Uterus (tissue), 4 donors: ENCODE results near the gene ARHGEF10L. TPM values are rescaled to one million over a fixed set of nuclear protein-coding genes. Genes with fewer than 3 reads are reported as not detected.

ENCODE experiments used
- DNase-seq, 2 donors: peaks; one replicate each; pipeline ENCODE4 v3.0.0-alpha.2; 2019 to 2020
- H3K27ac ChIP-seq, 2 donors: fragments of 200-600 bp; sonication (generic); 1 replicate in 1 of 2; 2 replicates in 1 of 2; pipeline ENCODE4 v1.5.1; 2016 to 2018
- H3K27me3 ChIP-seq, 2 donors: fragments of 200-600 bp; sonication (generic); one replicate each; pipeline ENCODE4 v1.5.1; 2018 to 2019; ENCODE audit warnings: control low read depth in 1 of 2
- H3K36me3 ChIP-seq, 2 donors: fragments of 200-600 bp; sonication (generic); one replicate each; pipeline ENCODE4 v1.5.1; 2019; ENCODE audit warnings: control low read depth in 1 of 2
- H3K4me1 ChIP-seq, 2 donors: fragments of 200-600 bp; sonication (generic); one replicate each; pipeline ENCODE4 v1.5.1; 2018 to 2019; ENCODE audit warnings: control low read depth in 1 of 2
- H3K4me3 ChIP-seq, 2 donors: fragments of 200-600 bp; sonication (generic); 1 replicate in 1 of 2; 2 replicates in 1 of 2; pipeline ENCODE4 v1.5.1; 2018 to 2019; ENCODE audit warnings: mild to moderate bottlenecking in 1 of 2
- H3K9me3 ChIP-seq, 2 donors: fragments of 200-600 bp; sonication (generic); one replicate each; pipeline ENCODE4 v1.5.1; 2019; ENCODE audit warnings: control low read depth in 1 of 2
- CTCF ChIP-seq, 4 experiments: fragments of 200-600 bp in 2 of 4; fragments of 450-650 bp in 2 of 4; sonication (generic) in 2 of 4; IDR thresholded peaks; one replicate each; pipeline ENCODE4 v1.5.1; 2016 to 2019; ENCODE audit warnings: antibody characterized with exemption in 4 of 4, mild to moderate bottlenecking in 2 of 4, moderate library complexity in 1 of 4
- POLR2A ChIP-seq, 2 donors: fragments of 450-650 bp; IDR thresholded peaks; one replicate each; pipeline ENCODE4 v1.6.1; 2016; ENCODE audit warnings: antibody characterized with exemption in 2 of 2, mild to moderate bottlenecking in 1 of 2, moderate library complexity in 1 of 2
- intact Hi-C: fragments of 100-400 bp; cut with DNase I; formaldehyde crosslinking; loops from one replicate; pipeline ENCODE4 v1.15.1; 2023; ENCODE audit warnings: low total_unique reads
- total RNA-seq, 4 donors: library from RNA; depleted of rRNA in 3 of 4; stranded (reverse); fragments of >200 nt in 3 of 4; gene quantifications; one replicate each; pipeline versions ENCODE4 v1.1.0 to v1.2.4, GENCODE V29; 2014 to 2023
- donor health status: DM: yes; HTN: yes; CAD: no.

Gene ARHGEF10L
- total RNA-seq, 4 donors from 2014 or later, result 5.6 to 61.9 (median 19.1) TPM

DNA sequence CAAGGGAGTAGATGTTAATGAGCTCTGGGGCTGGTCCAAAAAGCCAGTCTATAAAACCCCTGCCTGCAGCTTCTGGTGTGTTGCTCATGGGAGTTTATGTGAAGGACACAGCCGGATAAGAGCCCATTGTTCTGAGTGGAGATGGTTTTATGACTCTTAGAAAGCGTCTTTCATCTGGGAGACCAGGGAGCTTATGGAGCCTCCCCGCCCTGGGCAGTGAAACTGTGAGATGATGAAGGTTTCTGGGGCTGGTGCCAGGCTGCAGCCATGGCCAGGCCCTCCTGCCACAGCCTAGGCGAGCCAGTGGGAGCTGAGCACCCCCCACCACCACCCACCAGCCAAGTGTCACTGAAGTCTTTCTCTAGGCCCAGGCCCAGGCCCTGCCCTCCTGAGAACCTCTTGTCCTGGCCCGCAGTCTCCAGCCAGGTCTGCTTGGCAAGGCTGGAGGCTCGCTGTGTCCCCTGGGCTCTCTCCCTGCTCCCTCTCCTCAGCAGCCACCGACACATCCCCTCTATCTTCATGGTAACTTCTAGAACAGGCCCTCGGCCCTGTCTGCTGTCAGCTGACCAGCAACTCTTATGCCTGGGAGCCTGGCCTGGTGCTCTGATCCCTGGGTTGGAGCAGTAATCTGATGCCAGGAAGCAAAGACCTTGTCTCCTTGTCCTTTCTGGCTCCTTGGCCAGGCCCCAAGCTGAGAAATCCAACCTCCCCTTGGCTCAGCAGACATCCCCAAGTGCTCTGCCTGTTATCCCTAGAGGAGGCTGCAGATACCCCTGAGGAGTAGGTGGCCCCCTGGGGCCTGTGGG lies 7.6 kb upstream of the ARHGEF10L start:
- Histone ChIP-seq H3K27ac (peak overlapping the region; percentile 82 to 85), H3K4me3 (no peak overlapping the region), H3K4me1 (peaks cover 0 to 3% of the 10 kb centered on the region in 2 donors), H3K9me3 (no peaks in the 10 kb centered on the region), H3K27me3 (no peaks in the 10 kb centered on the region), H3K36me3 (no peaks in the 10 kb centered on the region)
- intact Hi-C loops, result no loop called here
- TF ChIP-seq CTCF (IDR thresholded peaks at IDR 0.05) (no peak), POLR2A (IDR thresholded peaks at IDR 0.05) (no peak)
- DNase-seq, result peak; percentile 83 to 85

- Histone ChIP-seq H3K4me3 (no peak overlapping the region), H3K27me3 (no peaks in the 10 kb centered on the region), H3K27ac (peak overlapping the region in 1 of 2 donors; percentile 82), H3K36me3 (no peaks in the 10 kb centered on the region), H3K9me3 (no peaks in the 10 kb centered on the region), H3K4me1 (no peaks in the 10 kb centered on the region)
- intact Hi-C loops, result no loop called here
- no peak for DNase-seq
- TF ChIP-seq CTCF (IDR thresholded peaks at IDR 0.05), result no peak
- no peak for TF ChIP-seq POLR2A (IDR thresholded peaks at IDR 0.05)
These were observed 6.3 kb upstream of the ARHGEF10L start for GRCh38 chr1:17533201-17533600.

DNA sequence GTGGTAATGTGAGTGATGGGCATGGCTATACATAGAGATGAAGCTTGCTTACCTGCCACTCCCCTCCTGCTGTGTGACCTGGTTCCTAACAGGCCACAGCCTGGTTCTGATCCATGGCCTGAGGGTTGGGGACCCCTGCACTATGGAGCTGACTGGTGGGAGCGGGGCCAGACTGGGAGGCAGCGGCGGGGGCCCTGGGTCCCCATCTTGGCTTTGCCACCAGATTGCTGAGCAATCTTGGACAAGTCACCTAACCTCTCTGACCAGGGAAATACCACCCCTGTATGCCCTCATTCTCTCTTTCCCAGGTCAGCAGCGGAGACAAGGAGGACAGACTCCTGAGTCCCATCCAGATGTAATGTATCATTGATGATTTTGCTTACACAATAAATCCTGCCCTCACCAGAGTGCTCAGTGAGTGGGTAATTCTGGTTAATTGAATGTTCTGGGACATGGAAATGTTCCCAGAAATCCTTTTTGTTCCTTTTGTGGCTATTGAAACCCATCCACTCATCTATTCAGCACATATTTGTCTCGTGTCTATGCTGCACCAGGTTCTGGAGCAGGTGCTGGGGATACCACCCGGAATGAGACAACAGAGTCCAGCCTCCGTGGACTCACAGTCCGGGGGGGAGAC lies 4.1 kb upstream of the ARHGEF10L start:
- Histone ChIP-seq H3K9me3 (no peaks in the 10 kb centered on the region), H3K4me1 (peaks cover 0 to 6% of the 10 kb centered on the region in 2 donors), H3K4me3 (no peak overlapping the region), H3K27me3 (no peaks in the 10 kb centered on the region), H3K36me3 (no peaks in the 10 kb centered on the region), H3K27ac (no peak overlapping the region)
- intact Hi-C loops, result no loop called here
- TF ChIP-seq POLR2A (IDR thresholded peaks at IDR 0.05) (no peak), CTCF (IDR thresholded peaks at IDR 0.05) (no peak)
- DNase-seq, result no peak

GRCh38 chr1:17538010-17538409 lies 1.5 kb upstream of the ARHGEF10L start:
- no peak overlapping the region for H3K4me3 ChIP-seq
- peak in 1 of 2 donors; percentile 42 for DNase-seq
- no peaks in the 10 kb centered on the region for H3K36me3 ChIP-seq
- intact Hi-C loops, result no loop called here
- no peaks in the 10 kb centered on the region for H3K27me3 ChIP-seq
- peaks cover 0 to 6% of the 10 kb centered on the region in 2 donors for H3K4me1 ChIP-seq
- TF ChIP-seq CTCF (IDR thresholded peaks at IDR 0.05), result no peak
- TF ChIP-seq POLR2A (IDR thresholded peaks at IDR 0.05), result no peak
- H3K27ac ChIP-seq, result peak overlapping the region; percentile 84 to 93
- no peaks in the 10 kb centered on the region for H3K9me3 ChIP-seq
